ENCODE measurements around the gene EPC2. TPM values are rescaled to one million over a fixed set of nuclear protein-coding genes. Genes with fewer than 3 reads are reported as not detected.

Gene EPC2
- total and polyA plus RNA-seq, 2 experiments from 2014 or later, result 6.3 to 27.0 TPM

GRCh38 chr2:148656516-148656915 lies 12.0 kb downstream of the EPC2 start (continued):
- TF ChIP-seq, protein P1, sequence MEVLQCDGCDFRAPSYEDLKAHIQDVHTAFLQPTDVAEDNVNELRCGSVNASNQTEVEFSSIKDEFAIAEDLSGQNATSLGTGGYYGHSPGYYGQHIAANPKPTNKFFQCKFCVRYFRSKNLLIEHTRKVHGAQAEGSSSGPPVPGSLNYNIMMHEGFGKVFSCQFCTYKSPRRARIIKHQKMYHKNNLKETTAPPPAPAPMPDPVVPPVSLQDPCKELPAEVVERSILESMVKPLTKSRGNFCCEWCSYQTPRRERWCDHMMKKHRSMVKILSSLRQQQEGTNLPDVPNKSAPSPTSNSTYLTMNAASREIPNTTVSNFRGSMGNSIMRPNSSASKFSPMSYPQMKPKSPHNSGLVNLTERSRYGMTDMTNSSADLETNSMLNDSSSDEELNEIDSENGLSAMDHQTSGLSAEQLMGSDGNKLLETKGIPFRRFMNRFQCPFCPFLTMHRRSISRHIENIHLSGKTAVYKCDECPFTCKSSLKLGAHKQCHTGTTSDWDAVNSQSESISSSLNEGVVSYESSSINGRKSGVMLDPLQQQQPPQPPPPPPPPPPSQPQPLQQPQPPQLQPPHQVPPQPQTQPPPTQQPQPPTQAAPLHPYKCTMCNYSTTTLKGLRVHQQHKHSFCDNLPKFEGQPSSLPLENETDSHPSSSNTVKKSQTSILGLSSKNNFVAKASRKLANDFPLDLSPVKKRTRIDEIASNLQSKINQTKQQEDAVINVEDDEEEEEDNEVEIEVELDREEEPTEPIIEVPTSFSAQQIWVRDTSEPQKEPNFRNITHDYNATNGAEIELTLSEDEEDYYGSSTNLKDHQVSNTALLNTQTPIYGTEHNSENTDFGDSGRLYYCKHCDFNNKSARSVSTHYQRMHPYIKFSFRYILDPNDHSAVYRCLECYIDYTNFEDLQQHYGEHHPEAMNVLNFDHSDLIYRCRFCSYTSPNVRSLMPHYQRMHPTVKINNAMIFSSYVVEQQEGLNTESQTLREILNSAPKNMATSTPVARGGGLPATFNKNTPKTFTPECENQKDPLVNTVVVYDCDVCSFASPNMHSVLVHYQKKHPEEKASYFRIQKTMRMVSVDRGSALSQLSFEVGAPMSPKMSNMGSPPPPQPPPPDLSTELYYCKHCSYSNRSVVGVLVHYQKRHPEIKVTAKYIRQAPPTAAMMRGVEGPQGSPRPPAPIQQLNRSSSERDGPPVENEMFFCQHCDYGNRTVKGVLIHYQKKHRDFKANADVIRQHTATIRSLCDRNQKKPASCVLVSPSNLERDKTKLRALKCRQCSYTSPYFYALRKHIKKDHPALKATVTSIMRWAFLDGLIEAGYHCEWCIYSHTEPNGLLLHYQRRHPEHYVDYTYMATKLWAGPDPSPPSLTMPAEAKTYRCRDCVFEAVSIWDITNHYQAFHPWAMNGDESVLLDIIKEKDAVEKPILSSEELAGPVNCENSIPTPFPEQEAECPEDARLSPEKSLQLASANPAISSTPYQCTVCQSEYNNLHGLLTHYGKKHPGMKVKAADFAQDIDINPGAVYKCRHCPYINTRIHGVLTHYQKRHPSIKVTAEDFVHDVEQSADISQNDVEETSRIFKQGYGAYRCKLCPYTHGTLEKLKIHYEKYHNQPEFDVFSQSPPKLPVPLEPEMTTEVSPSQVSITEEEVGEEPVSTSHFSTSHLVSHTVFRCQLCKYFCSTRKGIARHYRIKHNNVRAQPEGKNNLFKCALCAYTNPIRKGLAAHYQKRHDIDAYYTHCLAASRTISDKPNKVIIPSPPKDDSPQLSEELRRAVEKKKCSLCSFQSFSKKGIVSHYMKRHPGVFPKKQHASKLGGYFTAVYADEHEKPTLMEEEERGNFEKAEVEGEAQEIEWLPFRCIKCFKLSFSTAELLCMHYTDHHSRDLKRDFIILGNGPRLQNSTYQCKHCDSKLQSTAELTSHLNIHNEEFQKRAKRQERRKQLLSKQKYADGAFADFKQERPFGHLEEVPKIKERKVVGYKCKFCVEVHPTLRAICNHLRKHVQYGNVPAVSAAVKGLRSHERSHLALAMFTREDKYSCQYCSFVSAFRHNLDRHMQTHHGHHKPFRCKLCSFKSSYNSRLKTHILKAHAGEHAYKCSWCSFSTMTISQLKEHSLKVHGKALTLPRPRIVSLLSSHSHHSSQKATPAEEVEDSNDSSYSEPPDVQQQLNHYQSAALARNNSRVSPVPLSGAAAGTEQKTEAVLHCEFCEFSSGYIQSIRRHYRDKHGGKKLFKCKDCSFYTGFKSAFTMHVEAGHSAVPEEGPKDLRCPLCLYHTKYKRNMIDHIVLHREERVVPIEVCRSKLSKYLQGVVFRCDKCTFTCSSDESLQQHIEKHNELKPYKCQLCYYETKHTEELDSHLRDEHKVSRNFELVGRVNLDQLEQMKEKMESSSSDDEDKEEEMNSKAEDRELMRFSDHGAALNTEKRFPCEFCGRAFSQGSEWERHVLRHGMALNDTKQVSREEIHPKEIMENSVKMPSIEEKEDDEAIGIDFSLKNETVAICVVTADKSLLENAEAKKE (CRISPR knock-in tag; IDR thresholded peaks at IDR 0.05), result no peak
- TF ChIP-seq CREB1 (CRISPR knock-in tag; IDR thresholded peaks at IDR 0.05; ENCODE audit: low read depth) (no peak), STAT1 (IDR thresholded peaks at IDR 0.05; ENCODE audit: unreplicated experiment) (no peak), EZH2 (IDR thresholded peaks at IDR 0.05; ENCODE audit: low read depth, unreplicated experiment) (no peak)

GRCh38 chr2:148658807-148659722 lies 14.5 kb downstream of the EPC2 start:
- H3F3A ChIP-seq (replicated peaks; ENCODE audit: low read depth), result no peaks in the 10 kb centered on the region
- H4K20me1 ChIP-seq (replicated peaks; ENCODE audit: insufficient read depth), result peaks cover 19% of the 10 kb centered on the region
- no peak overlapping the region for H3K4me3 Mint-ChIP-seq
- no peaks in the 10 kb centered on the region for H3K9me3 Mint-ChIP-seq
- H3K27ac ChIP-seq (ENCODE audit: low read depth), result no peak overlapping the region
- peaks cover 100% of the 10 kb centered on the region for H3K79me2 ChIP-seq (replicated peaks; ENCODE audit: insufficient read depth)
- no peak overlapping the region for H3K4me3 ChIP-seq
- H3K27ac Mint-ChIP-seq, result peak overlapping the region; percentile 71; the same call in 1 of the 2 replicates
- H3K27me3 Mint-ChIP-seq (ENCODE audit: insufficient read depth, low read depth, poor library complexity), result peaks cover 2% of the 10 kb centered on the region
- H3K9me2 ChIP-seq (ENCODE audit: insufficient read depth), result no peaks in the 10 kb centered on the region
- no peak overlapping the region for H3K4me2 ChIP-seq
- no peak for ATAC-seq
- no peak overlapping the region for H2AFZ ChIP-seq
- TF ChIP-seq ETS1 (IDR thresholded peaks at IDR 0.05) (no peak), NANOG (IDR thresholded peaks at IDR 0.05; ENCODE audit: borderline replicate concordance) (no peak), ZNF331 (CRISPR knock-in tag; IDR thresholded peaks at IDR 0.05; ENCODE audit: low read depth) (no peak)
- TF ChIP-seq, protein P1 (CRISPR knock-in tag; IDR thresholded peaks at IDR 0.05), result no peak
- H3K36me3 Mint-ChIP-seq (ENCODE audit: low read depth), result peaks cover 10% of the 10 kb centered on the region; the same call in 2 of the 3 replicates
- peaks cover 37% of the 10 kb centered on the region for H3K4me1 Mint-ChIP-seq
- no peaks in the 10 kb centered on the region for H3K36me3 ChIP-seq (ENCODE audit: insufficient read depth)
- no peak for DNase-seq (ENCODE audit: low spot score)
- peaks cover 25% of the 10 kb centered on the region for H3K4me1 ChIP-seq (ENCODE audit: insufficient read depth)
- H3K27me3 ChIP-seq (ENCODE audit: insufficient read depth), result no peaks in the 10 kb centered on the region

Measured in GM23338 (cell line).